Activated naive CD8-positive, alpha-beta T cell treated with anti-CD3 and anti-CD28 coated beads, Interleukin-2, amount 10 ng/mL, durations not matched to agents 7 days and 5 days (primary cell): ENCODE results near the gene AGO1. TPM values are rescaled to one million over a fixed set of nuclear protein-coding genes. Genes with fewer than 3 reads are reported as not detected.
"Not testable (repeated sequence)": the region's sequence is repeated elsewhere in the genome, so short reads cannot be mapped to it uniquely, and the experiment has no call there.

Experiments used
- ATAC-seq: fragments of 150-1000 bp; cut with Tn5 transposase; one replicate; pipeline ENCODE4 v1.10.0; 2021; ENCODE audit warnings: low read depth, moderate library complexity
- POLR2A ChIA-PET: fragments of 350-600 bp; sonication (Branson Sonifier 250); formaldehyde crosslinking; loops from one replicate; lab custom pipeline; 2021; ENCODE audit warnings: antibody characterized with exemption; lab: Charles Lee
- DNase-seq: peaks from one replicate; pipeline ENCODE4 v3.0.0; 2021
- H3K27ac Mint-ChIP-seq: one replicate; pipeline ENCODE4 v1.8.0; 2022; ENCODE audit warnings: mild to moderate bottlenecking, mixed read lengths
- H3K27me3 Mint-ChIP-seq: one replicate; pipeline ENCODE4 v1.8.0; 2022; ENCODE audit warnings: mild to moderate bottlenecking, moderate library complexity, mixed read lengths
- H3K36me3 Mint-ChIP-seq: one replicate; pipeline ENCODE4 v1.8.0; 2021; ENCODE audit warnings: mild to moderate bottlenecking, mixed read lengths
- H3K4me1 Mint-ChIP-seq: one replicate; pipeline ENCODE4 v1.8.0; 2021; ENCODE audit warnings: mixed read lengths
- H3K4me3 Mint-ChIP-seq: one replicate; pipeline ENCODE4 v1.8.0; 2022; ENCODE audit warnings: mild to moderate bottlenecking, moderate library complexity, mixed read lengths
- H3K9me3 Mint-ChIP-seq: one replicate; pipeline ENCODE4 v1.8.0; 2021; ENCODE audit warnings: mixed read lengths
- total RNA-seq, 2 experiments: library from RNA; stranded (reverse); gene quantifications; one replicate each; pipeline ENCODE4 v1.2.3, GENCODE V29; 2021

The AGO1 gene
- total RNA-seq, 2 experiments from 2014 or later, result 24.0 to 24.8 TPM

- ATAC-seq, result no peak
- H3K27me3 Mint-ChIP-seq, result peaks cover 4% of the 10 kb centered on the region
- DNase-seq, result no peak
- no peaks in the 10 kb centered on the region for H3K9me3 Mint-ChIP-seq
- H3K4me3 Mint-ChIP-seq, result peak overlapping the region; percentile 94
- no peak overlapping the region for H3K27ac Mint-ChIP-seq
- H3K4me1 Mint-ChIP-seq, result peaks cover 29% of the 10 kb centered on the region
- POLR2A ChIA-PET, result interaction anchor here (0.6 to 2.8 kb wide), 3 partner anchors 9 to 50 kb away, joined by 3 to 19 read pairs (median 4); partner anchors contain the start of gene AGO3
- no peaks in the 10 kb centered on the region for H3K36me3 Mint-ChIP-seq
These were observed 1.1 kb upstream of the AGO1 start for GRCh38 chr1:35881850-35882273.

- H3K4me1 Mint-ChIP-seq, result peaks cover 35% of the 10 kb centered on the region
- H3K27ac Mint-ChIP-seq, result no peak overlapping the region
- no peaks in the 10 kb centered on the region for H3K9me3 Mint-ChIP-seq
- POLR2A ChIA-PET, result interaction anchor here (0.6 to 2.8 kb wide), 4 partner anchors 9 to 113 kb away, joined by 3 to 19 read pairs (median 3); partner anchors contain the start of genes AGO3 and CLSPN
- ATAC-seq (no peak), DNase-seq (no peak)
- H3K4me3 Mint-ChIP-seq, result peak overlapping the region; percentile 94
- no peaks in the 10 kb centered on the region for H3K36me3 Mint-ChIP-seq
- peaks cover 4% of the 10 kb centered on the region for H3K27me3 Mint-ChIP-seq
These were observed 444 bp upstream of the AGO1 start for GRCh38 chr1:35882586-35882944.

- Mint-ChIP-seq H3K4me1 (peaks cover 37% of the 10 kb centered on the region), H3K27ac (peak overlapping the region; percentile 71), H3K9me3 (no peaks in the 10 kb centered on the region), H3K36me3 (peaks cover under 1% of the 10 kb centered on the region), H3K27me3 (peaks cover 4% of the 10 kb centered on the region), H3K4me3 (peak overlapping the region; percentile 94)
- ATAC-seq, result peak; percentile 4
- POLR2A ChIA-PET, result interaction anchor here (0.5 to 2.8 kb wide), 5 partner anchors 43 to 114 kb away, joined by 3 to 19 read pairs (median 4); partner anchors contain the start of genes AGO3 and CLSPN
- DNase-seq, result peak; percentile 50
These were observed 659 bp downstream of the AGO1 start for GRCh38 chr1:35883635-35884101.

- peaks cover 4% of the 10 kb centered on the region for H3K27me3 Mint-ChIP-seq
- ATAC-seq (no peak), DNase-seq (no peak)
- H3K27ac Mint-ChIP-seq, result no peak overlapping the region
- POLR2A ChIA-PET, result interaction anchor here (0.6 kb wide), 2 partner anchors 535 to 602 kb away, joined by 3 to 4 read pairs; no protein-coding TSS in a partner anchor
- peaks cover 3% of the 10 kb centered on the region for H3K36me3 Mint-ChIP-seq
- no peak overlapping the region for H3K4me3 Mint-ChIP-seq
- no peaks in the 10 kb centered on the region for H3K9me3 Mint-ChIP-seq
- H3K4me1 Mint-ChIP-seq, result peaks cover 37% of the 10 kb centered on the region
These were observed 1.9 kb downstream of the AGO1 start for GRCh38 chr1:35884934-35885333.

- Mint-ChIP-seq H3K36me3 (peaks cover 3% of the 10 kb centered on the region), H3K27ac (no peak overlapping the region), H3K4me1 (peaks cover 37% of the 10 kb centered on the region), H3K27me3 (no peaks in the 10 kb centered on the region), H3K9me3 (no peaks in the 10 kb centered on the region), H3K4me3 (no peak overlapping the region)
- DNase-seq, result no peak
- POLR2A ChIA-PET, result interaction anchor here (1.0 kb wide), 1 partner anchor 9 kb away, joined by 3 read pairs; no protein-coding TSS in a partner anchor
- ATAC-seq, result no peak
These were observed 3.1 kb downstream of the AGO1 start for GRCh38 chr1:35885961-35886558.

- POLR2A ChIA-PET, result interaction anchor here (1.0 kb wide), 2 partner anchors 10 to 44 kb away, joined by 3 to 5 read pairs; partner anchors contain the start of gene AGO3
- H3K4me1 Mint-ChIP-seq, result peaks cover 34% of the 10 kb centered on the region
- peak overlapping the region; percentile 17 for H3K27ac Mint-ChIP-seq
These were observed 3.8 kb downstream of the AGO1 start for GRCh38 chr1:35886577-35887431.

GRCh38 chr1:35887508-35887907, 4.5 kb downstream of the AGO1 start:
- POLR2A ChIA-PET, result interaction anchor here (1.0 kb wide), 1 partner anchor 43 kb away, joined by 5 read pairs; the partner anchor contains the start of gene AGO3
- H3K4me1 Mint-ChIP-seq, result peaks cover 27% of the 10 kb centered on the region
- ATAC-seq (no peak), DNase-seq (no peak)
- no peaks in the 10 kb centered on the region for H3K27me3 Mint-ChIP-seq
- peaks cover 3% of the 10 kb centered on the region for H3K36me3 Mint-ChIP-seq
- H3K9me3 Mint-ChIP-seq, result no peaks in the 10 kb centered on the region
- H3K4me3 Mint-ChIP-seq, result no peak overlapping the region
- no peak overlapping the region for H3K27ac Mint-ChIP-seq

More at GRCh38 chr1:35886577-35887431, 3.8 kb downstream of the AGO1 start:
- ATAC-seq, result no peak
- Mint-ChIP-seq H3K36me3 (peaks cover 3% of the 10 kb centered on the region), H3K27me3 (no peaks in the 10 kb centered on the region), H3K9me3 (no peaks in the 10 kb centered on the region), H3K4me3 (no peak overlapping the region)
- no peak for DNase-seq

GRCh38 chr1:35888255-35888654, 5.2 kb downstream of the AGO1 start:
- POLR2A ChIA-PET, result no interaction called here
- no peak overlapping the region for H3K4me3 Mint-ChIP-seq
- ATAC-seq (no peak), DNase-seq (no peak)
- no peaks in the 10 kb centered on the region for H3K27me3 Mint-ChIP-seq
- H3K36me3 Mint-ChIP-seq, result peaks cover 3% of the 10 kb centered on the region
- no peaks in the 10 kb centered on the region for H3K9me3 Mint-ChIP-seq
- no peak overlapping the region for H3K27ac Mint-ChIP-seq
- peaks cover 26% of the 10 kb centered on the region for H3K4me1 Mint-ChIP-seq

GRCh38 chr1:35888981-35889380, 6.0 kb downstream of the AGO1 start:
- H3K4me1 Mint-ChIP-seq, result peaks cover 23% of the 10 kb centered on the region
- ATAC-seq, H3K36me3 Mint-ChIP-seq, H3K27me3 Mint-ChIP-seq, DNase-seq, H3K4me3 Mint-ChIP-seq, POLR2A ChIA-PET, H3K27ac Mint-ChIP-seq, H3K9me3 Mint-ChIP-seq: not testable (repeated sequence)

- Mint-ChIP-seq H3K36me3 (peaks cover 7% of the 10 kb centered on the region), H3K9me3 (no peaks in the 10 kb centered on the region), H3K4me1 (no peaks in the 10 kb centered on the region), H3K4me3 (no peak overlapping the region), H3K27me3 (no peaks in the 10 kb centered on the region), H3K27ac (no peak overlapping the region)
- ATAC-seq, result no peak
- POLR2A ChIA-PET, result interaction anchor here (0.6 kb wide), 1 partner anchor 120 kb away, joined by 3 read pairs; no protein-coding TSS in a partner anchor
- DNase-seq, result no peak
These were observed 10.3 kb downstream of the AGO1 start for GRCh38 chr1:35893051-35893879.

- no peaks in the 10 kb centered on the region for H3K9me3 Mint-ChIP-seq
- H3K27ac Mint-ChIP-seq, result no peak overlapping the region
- no peaks in the 10 kb centered on the region for H3K27me3 Mint-ChIP-seq
- H3K4me3 Mint-ChIP-seq, result no peak overlapping the region
- POLR2A ChIA-PET, result interaction anchor here (0.6 to 1.1 kb wide), 2 partner anchors 37 to 121 kb away, joined by 3 read pairs; partner anchors contain the start of gene AGO3
- ATAC-seq, result no peak
- H3K36me3 Mint-ChIP-seq, result peaks cover 4% of the 10 kb centered on the region
- no peak for DNase-seq
- no peaks in the 10 kb centered on the region for H3K4me1 Mint-ChIP-seq
These were observed 11.2 kb downstream of the AGO1 start for GRCh38 chr1:35894183-35894582.

- H3K4me1 Mint-ChIP-seq, result no peaks in the 10 kb centered on the region
- no peak for DNase-seq
- H3K4me3 Mint-ChIP-seq, result no peak overlapping the region
- no peaks in the 10 kb centered on the region for H3K9me3 Mint-ChIP-seq
- POLR2A ChIA-PET, result interaction anchor here (1.1 kb wide), 1 partner anchor 37 kb away, joined by 3 read pairs; the partner anchor contains the start of gene AGO3
- ATAC-seq, result no peak
- H3K27me3 Mint-ChIP-seq, result no peaks in the 10 kb centered on the region
- no peak overlapping the region for H3K27ac Mint-ChIP-seq
- peaks cover 4% of the 10 kb centered on the region for H3K36me3 Mint-ChIP-seq
These were observed 11.6 kb downstream of the AGO1 start for GRCh38 chr1:35894656-35895055.
